ENCODE data around the gene LIPC. TPM values are rescaled to one million over a fixed set of nuclear protein-coding genes. Genes with fewer than 3 reads are reported as not detected.

LIPC gene
- total RNA-seq, 1 donor from 2014 or later: not detected

DNA sequence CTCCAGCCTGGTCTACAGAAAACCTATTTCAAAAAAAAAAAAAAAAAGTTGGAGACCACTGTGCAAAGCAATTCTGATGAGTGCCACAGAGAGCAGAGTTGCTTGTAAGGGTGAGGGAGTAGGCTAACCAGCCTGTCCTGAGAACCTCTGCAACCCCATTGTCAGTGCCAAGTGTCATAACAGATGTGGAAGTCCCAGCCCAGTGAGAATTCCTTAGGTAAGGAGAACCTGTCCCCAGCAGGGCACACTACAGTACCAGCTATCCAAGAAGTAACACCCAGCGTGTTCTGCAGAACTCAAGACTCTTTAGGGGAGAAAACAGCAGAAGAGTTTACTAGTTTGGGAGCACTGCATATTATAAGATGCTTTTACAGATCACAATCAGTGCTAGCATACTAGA is 156.3 kb downstream of the LIPC start:
- Histone ChIP-seq H3K27ac (no peak overlapping the region), H3K9me3 (no peaks in the 10 kb centered on the region), H3K4me3 (no peak overlapping the region), H3K27me3 (no peaks in the 10 kb centered on the region), H3K36me3 (no peaks in the 10 kb centered on the region), H3K4me1 (no peaks in the 10 kb centered on the region)
- TF ChIP-seq POLR2AphosphoS5 (IDR thresholded peaks at IDR 0.05; ENCODE audit: insufficient read depth in 1 of 2, low read depth in 1 of 2) (no peak), POLR2A (IDR thresholded peaks at IDR 0.05) (no peak)
- TF ChIP-seq, protein P1, sequence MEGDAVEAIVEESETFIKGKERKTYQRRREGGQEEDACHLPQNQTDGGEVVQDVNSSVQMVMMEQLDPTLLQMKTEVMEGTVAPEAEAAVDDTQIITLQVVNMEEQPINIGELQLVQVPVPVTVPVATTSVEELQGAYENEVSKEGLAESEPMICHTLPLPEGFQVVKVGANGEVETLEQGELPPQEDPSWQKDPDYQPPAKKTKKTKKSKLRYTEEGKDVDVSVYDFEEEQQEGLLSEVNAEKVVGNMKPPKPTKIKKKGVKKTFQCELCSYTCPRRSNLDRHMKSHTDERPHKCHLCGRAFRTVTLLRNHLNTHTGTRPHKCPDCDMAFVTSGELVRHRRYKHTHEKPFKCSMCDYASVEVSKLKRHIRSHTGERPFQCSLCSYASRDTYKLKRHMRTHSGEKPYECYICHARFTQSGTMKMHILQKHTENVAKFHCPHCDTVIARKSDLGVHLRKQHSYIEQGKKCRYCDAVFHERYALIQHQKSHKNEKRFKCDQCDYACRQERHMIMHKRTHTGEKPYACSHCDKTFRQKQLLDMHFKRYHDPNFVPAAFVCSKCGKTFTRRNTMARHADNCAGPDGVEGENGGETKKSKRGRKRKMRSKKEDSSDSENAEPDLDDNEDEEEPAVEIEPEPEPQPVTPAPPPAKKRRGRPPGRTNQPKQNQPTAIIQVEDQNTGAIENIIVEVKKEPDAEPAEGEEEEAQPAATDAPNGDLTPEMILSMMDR (IDR thresholded peaks at IDR 0.05): no peak
- no peak for DNase-seq (ENCODE audit: extremely low spot score in 2 of 2)
- intact Hi-C loops (cut with DNase I): no loop called here

DNA sequence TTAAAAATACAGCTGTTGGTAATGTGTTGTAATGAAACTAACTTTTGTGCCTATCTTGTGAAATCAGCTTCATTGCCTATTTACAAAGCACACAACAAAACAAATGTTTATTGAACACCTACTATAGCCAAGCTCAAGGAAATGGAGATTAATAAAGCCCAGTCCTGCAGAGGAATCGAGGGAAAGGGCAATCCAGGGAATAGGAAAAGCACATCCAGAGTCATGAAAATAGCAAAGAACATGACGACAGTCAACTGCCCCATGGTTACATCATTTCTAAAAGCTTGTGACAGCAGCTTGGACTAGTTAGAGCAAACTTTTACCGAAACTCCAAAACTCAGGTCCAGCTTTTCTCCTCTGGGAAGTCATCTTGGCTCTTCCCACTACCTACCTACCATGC is 157.3 kb downstream of the LIPC start:
- no peak for DNase-seq (ENCODE audit: extremely low spot score in 2 of 2)
- H3K4me3 ChIP-seq: no peak overlapping the region
- H3K27ac ChIP-seq: no peak overlapping the region
- H3K4me1 ChIP-seq: no peaks in the 10 kb centered on the region
- H3K9me3 ChIP-seq: no peaks in the 10 kb centered on the region
- intact Hi-C loops (cut with DNase I): no loop called here
- TF ChIP-seq POLR2A (IDR thresholded peaks at IDR 0.05) (no peak), POLR2AphosphoS5 (IDR thresholded peaks at IDR 0.05; ENCODE audit: insufficient read depth in 1 of 2, low read depth in 1 of 2) (no peak)
- TF ChIP-seq, protein P1 (IDR thresholded peaks at IDR 0.05): no peak
- H3K27me3 ChIP-seq: no peaks in the 10 kb centered on the region
- H3K36me3 ChIP-seq: no peaks in the 10 kb centered on the region

DNA sequence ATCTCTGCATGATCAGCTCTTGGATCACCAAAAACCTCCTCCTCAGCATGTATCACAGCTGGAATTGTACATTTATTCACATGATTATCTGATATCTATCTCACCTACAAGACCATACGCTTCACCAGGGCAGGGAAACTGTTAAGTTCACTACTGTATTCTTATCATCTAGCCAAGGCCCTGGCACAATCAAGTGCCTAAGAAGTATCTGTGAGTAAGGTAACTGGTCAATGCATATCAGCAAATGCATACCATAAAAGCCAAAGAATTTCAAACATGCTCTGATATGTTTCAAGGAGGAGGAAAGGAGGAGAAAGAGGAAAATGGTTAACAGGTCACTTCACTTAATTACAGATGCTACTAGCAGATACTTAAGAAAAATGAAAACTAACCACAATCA is 158.4 kb downstream of the LIPC start:
- DNase-seq (ENCODE audit: extremely low spot score in 2 of 2): no peak
- H3K9me3 ChIP-seq: no peaks in the 10 kb centered on the region
- no peaks in the 10 kb centered on the region for H3K36me3 ChIP-seq
- no peak overlapping the region for H3K4me3 ChIP-seq
- intact Hi-C loops (cut with DNase I): no loop called here
- TF ChIP-seq, protein P1 (IDR thresholded peaks at IDR 0.05): no peak
- no peak for TF ChIP-seq POLR2AphosphoS5 (IDR thresholded peaks at IDR 0.05; ENCODE audit: insufficient read depth in 1 of 2, low read depth in 1 of 2)
- TF ChIP-seq POLR2A (IDR thresholded peaks at IDR 0.05): no peak
- H3K4me1 ChIP-seq: no peaks in the 10 kb centered on the region
- no peaks in the 10 kb centered on the region for H3K27me3 ChIP-seq
- H3K27ac ChIP-seq: no peak overlapping the region

DNA sequence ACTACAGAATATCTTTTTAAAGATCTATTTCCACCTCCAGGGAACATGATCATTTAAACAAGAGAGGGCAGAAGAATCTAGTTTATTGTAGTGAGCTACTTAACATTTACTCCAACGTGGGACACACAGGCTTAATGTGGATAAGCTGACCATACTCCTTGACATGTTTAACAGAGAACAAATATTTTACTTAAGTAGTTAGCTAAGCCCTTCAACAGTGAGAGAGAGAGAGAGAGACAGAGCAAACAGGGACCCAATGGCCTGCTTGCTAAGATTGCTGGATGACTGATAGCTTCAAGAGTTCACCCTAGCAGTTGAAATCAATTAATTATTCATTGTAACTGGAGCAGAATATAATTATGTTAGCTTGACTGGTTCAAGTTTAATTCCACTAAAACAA is 159.1 kb downstream of the LIPC start:
- intact Hi-C loops (cut with DNase I): no loop called here
- Histone ChIP-seq H3K4me3 (no peak overlapping the region), H3K9me3 (no peaks in the 10 kb centered on the region), H3K4me1 (no peaks in the 10 kb centered on the region), H3K36me3 (no peaks in the 10 kb centered on the region), H3K27me3 (no peaks in the 10 kb centered on the region), H3K27ac (no peak overlapping the region)
- TF ChIP-seq POLR2A (IDR thresholded peaks at IDR 0.05) (no peak), POLR2AphosphoS5 (IDR thresholded peaks at IDR 0.05; ENCODE audit: insufficient read depth in 1 of 2, low read depth in 1 of 2) (no peak)
- TF ChIP-seq, protein P1 (IDR thresholded peaks at IDR 0.05): no peak
- no peak for DNase-seq (ENCODE audit: extremely low spot score in 2 of 2)

DNA sequence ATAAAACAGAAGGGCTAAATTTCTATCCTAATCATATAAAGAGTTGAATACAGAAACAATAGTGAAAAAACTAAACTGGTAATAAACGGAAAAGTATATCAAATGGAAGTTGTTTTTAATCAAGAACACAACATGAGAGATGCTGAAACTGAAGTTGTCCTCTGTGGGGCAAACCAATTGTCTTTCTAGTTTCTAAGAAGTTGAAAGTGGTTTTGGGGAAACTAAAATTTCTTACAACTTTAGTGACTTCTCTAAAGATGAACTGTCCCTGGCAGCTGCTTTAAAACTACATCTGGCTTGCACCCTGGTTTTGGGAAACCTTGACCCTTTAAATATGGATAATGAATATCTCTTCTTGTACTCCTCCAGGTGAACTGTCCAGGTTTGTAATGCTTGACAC is 162.1 kb downstream of the LIPC start:
- DNase-seq (ENCODE audit: extremely low spot score in 2 of 2): no peak

More for the DNA sequence above, 162.1 kb downstream of the LIPC start:
- Histone ChIP-seq H3K27me3 (no peaks in the 10 kb centered on the region), H3K4me3 (no peak overlapping the region), H3K4me1 (no peaks in the 10 kb centered on the region), H3K36me3 (peaks cover 0 to 10% of the 10 kb centered on the region in 2 donors), H3K9me3 (no peaks in the 10 kb centered on the region), H3K27ac (no peak overlapping the region)
- intact Hi-C loops (cut with DNase I): no loop called here
- TF ChIP-seq POLR2A (IDR thresholded peaks at IDR 0.05) (no peak), POLR2AphosphoS5 (IDR thresholded peaks at IDR 0.05; ENCODE audit: insufficient read depth in 1 of 2, low read depth in 1 of 2) (no peak)
- TF ChIP-seq, protein P1 (IDR thresholded peaks at IDR 0.05): no peak
